K562 (cell line): ENCODE measurements around the gene UTS2R. TPM values are rescaled to one million over a fixed set of nuclear protein-coding genes. Genes with fewer than 3 reads are reported as not detected.

Experiments used
- ATAC-seq: fragments of 200-7000 bp; cut with Tn5 transposase; 3 replicates; pipeline ENCODE4 v1.9.1; 2020; ENCODE audit warnings: moderate library complexity
- BruUV-seq: library from RNA; stranded (reverse); fragments of 400-500 nt; replicated peaks from 2 replicates; lab custom pipeline; 2021; lab: Mats Ljungman, UMichigan
- CTCF ChIA-PET: fragments of 300-600 bp; formaldehyde crosslinking; extraction: SDS; loops from one replicate; lab custom pipeline; 2021; ENCODE audit warnings: low intra/inter-chr PET ratio; lab: Yijun Ruan, JAX
- POLR2A ChIA-PET: fragments of 300-600, 350-650 bp; sonication (Branson Sonifier 250); formaldehyde crosslinking; extraction: SDS; loops from one replicate; lab custom pipeline; 2021; ENCODE audit warnings: antibody characterized with exemption, inconsistent platforms; lab: Yijun Ruan, JAX
- DNase-seq, 4 experiments: peaks; one replicate each; pipeline versions ENCODE4 v3.0.0 to v3.0.0-alpha.2; 2011 to 2018; ENCODE audit warnings: low spot score in 3 of 4, mixed read lengths in 3 of 4; ENCODE audit errors: extremely low read depth in 1 of 4
- FAIRE-seq: peaks from 2 replicates; lab custom pipeline; 2011; peaks lifted over from hg19 to GRCh38; lab: Jason Lieb, UNC
- H2AFZ ChIP-seq: 2 replicates; pipeline ENCODE4 v1.6.0; 2011; ENCODE audit warnings: low read depth, low read length, control low read depth, inconsistent platforms
- H3K27ac ChIP-seq: fragments of 200-600 bp; 3 replicates; pipeline ENCODE4 v1.8.0; 2011; ENCODE audit warnings: low read depth, mild to moderate bottlenecking, control low read depth, inconsistent platforms, low read length, moderate library complexity, mixed read lengths; ENCODE audit errors: extremely low read depth
- H3K27me3 ChIP-seq, 2 experiments: fragments of 300-600 bp in 1 of 2; 2 replicates in 1 of 2; 3 replicates in 1 of 2; pipeline versions ENCODE4 v1.6.0 to v1.8.0; 2011; ENCODE audit warnings: inconsistent platforms in 2 of 2, low read length in 2 of 2, mild to moderate bottlenecking in 1 of 2, mixed read lengths in 1 of 2, moderate library complexity in 1 of 2; ENCODE audit not compliant: control insufficient read depth in 2 of 2, insufficient read depth in 2 of 2
- H3K36me3 ChIP-seq: fragments of 300-600 bp; 3 replicates; pipeline ENCODE4 v1.8.0; 2011; ENCODE audit warnings: mild to moderate bottlenecking, low read length, inconsistent platforms; ENCODE audit not compliant: control insufficient read depth, insufficient read depth
- H3K4me1 ChIP-seq, 2 experiments: fragments of 200-600 bp in 1 of 2; replicated peaks in 1 of 2; 2 replicates in 1 of 2; 3 replicates in 1 of 2; pipeline versions ENCODE4 v1.5.1 to v1.8.0; 2011; ENCODE audit warnings: inconsistent platforms in 2 of 2, low read length in 2 of 2, mild to moderate bottlenecking in 1 of 2, mixed read lengths in 1 of 2, moderate library complexity in 1 of 2; ENCODE audit not compliant: control insufficient read depth in 2 of 2, insufficient read depth in 2 of 2
- H3K4me2 ChIP-seq: 2 replicates; pipeline ENCODE4 v1.6.1; 2011; ENCODE audit warnings: low read length, control low read depth, inconsistent platforms, mixed read lengths; ENCODE audit not compliant: insufficient read depth
- H3K4me3 ChIP-seq: fragments of 200-600 bp; sonication (generic), shearing (Covaris generic); 2 replicates; pipeline ENCODE4 v1.5.1; 2016; ENCODE audit warnings: control low read depth, inconsistent platforms
- H3K79me2 ChIP-seq: fragments of 200-600 bp; 3 replicates; pipeline ENCODE4 v1.8.0; 2011; ENCODE audit warnings: low read length, inconsistent platforms; ENCODE audit not compliant: control insufficient read depth, insufficient read depth
- H3K9ac ChIP-seq, 2 experiments: 2 replicates each; pipeline versions ENCODE4 v1.6.0 to v1.6.1; 2011; ENCODE audit warnings: low read depth in 2 of 2, low read length in 2 of 2, control low read depth in 1 of 2, inconsistent platforms in 1 of 2, mild to moderate bottlenecking in 1 of 2, mixed read lengths in 1 of 2; ENCODE audit not compliant: insufficient read depth in 1 of 2
- H3K9me1 ChIP-seq: one replicate; pipeline ENCODE4 v1.6.0; 2011; ENCODE audit warnings: inconsistent platforms, mild to moderate bottlenecking, low read length, moderate library complexity; ENCODE audit not compliant: control insufficient read depth, insufficient read depth
- H3K9me3 ChIP-seq: replicated peaks from 2 replicates; pipeline ENCODE4 v1.5.1; 2011; ENCODE audit warnings: low read depth, low read length, inconsistent platforms; ENCODE audit not compliant: control insufficient read depth, insufficient read depth
- H4K20me1 ChIP-seq: replicated peaks from 2 replicates; pipeline ENCODE4 v1.6.1; 2011; ENCODE audit warnings: low read length, inconsistent platforms, mixed read lengths; ENCODE audit not compliant: control insufficient read depth, insufficient read depth
- ATF7 ChIP-seq: fragments of 450-650 bp; IDR thresholded peaks from 2 replicates; pipeline ENCODE4 v1.7.1; 2014; ENCODE audit warnings: mild to moderate bottlenecking, moderate library complexity
- BRF1 ChIP-seq: IDR thresholded peaks from 3 replicates; pipeline ENCODE4 v1.6.1; 2011; ENCODE audit warnings: borderline replicate concordance, mild to moderate bottlenecking; ENCODE audit not compliant: insufficient read length; ENCODE audit errors: extremely low read depth
- CBX1 ChIP-seq: sonication (generic); IDR thresholded peaks from 2 replicates; pipeline ENCODE4 v1.6.1; 2016; ENCODE audit warnings: antibody characterized with exemption, low read depth, mild to moderate bottlenecking
- CEBPG ChIP-seq, 3 experiments: fragments of 200-800 bp in 1 of 3; sonication (Bioruptor generic) in 1 of 3; sonication (generic) in 1 of 3; formaldehyde crosslinking in 1 of 3; IDR thresholded peaks in 2 of 3; conservative IDR thresholded peaks in 1 of 3; 2 replicates each; pipeline versions ENCODE4 v1.6.1 to v1.8.0; 2016 to 2022; ENCODE audit warnings: missing compliant biosample characterization in 2 of 3, missing genetic modification characterization in 2 of 3, mild to moderate bottlenecking in 1 of 3, missing genetic modification reagents in 1 of 3
- CREM ChIP-seq: IDR thresholded peaks from 2 replicates; pipeline ENCODE4 v1.6.1; 2014; ENCODE audit warnings: antibody characterized with exemption, low read depth
- FOSL1 ChIP-seq: fragments of 200-800 bp; sonication (Bioruptor generic); conservative IDR thresholded peaks from 2 replicates; pipeline ENCODE4 v1.6.1; 2016; ENCODE audit warnings: missing genetic modification characterization, missing compliant biosample characterization
- FOXK1 ChIP-seq: sonication (generic); formaldehyde crosslinking; IDR thresholded peaks from 2 replicates; pipeline ENCODE4 v1.8.0; 2022; ENCODE audit warnings: missing genetic modification reagents, mild to moderate bottlenecking, borderline replicate concordance
- GABPB1 ChIP-seq: sonication (generic); formaldehyde crosslinking; IDR thresholded peaks from 2 replicates; pipeline ENCODE4 v1.8.0; 2022; ENCODE audit warnings: mild to moderate bottlenecking, missing genetic modification reagents
- HCFC1 ChIP-seq: IDR thresholded peaks from 2 replicates; pipeline ENCODE4 v1.6.1; 2012; ENCODE audit warnings: low read depth, low read length, improper control_type of control experiment
- KDM5B ChIP-seq: fragments of 200-600 bp; sonication (generic); IDR thresholded peaks from 2 replicates; pipeline ENCODE4 v1.6.1; 2012; ENCODE audit warnings: low read depth, mild to moderate bottlenecking, moderate library complexity, low read length, control low read depth, inconsistent platforms; ENCODE audit not compliant: insufficient replicate concordance
- L3MBTL2 ChIP-seq: fragments of 450-650 bp; IDR thresholded peaks from 2 replicates; pipeline ENCODE4 v1.6.1; 2016; ENCODE audit warnings: mild to moderate bottlenecking, moderate library complexity
- LCOR ChIP-seq: sonication (generic); formaldehyde crosslinking; IDR thresholded peaks from 2 replicates; pipeline ENCODE4 v1.8.0; 2022; ENCODE audit warnings: mild to moderate bottlenecking, missing genetic modification reagents
- MECOM ChIP-seq: fragments of 250-450 bp; sonication (Bioruptor Pico); IDR thresholded peaks from 2 replicates; pipeline ENCODE4 v1.8.0; 2022; ENCODE audit warnings: inconsistent platforms
- MTA3 ChIP-seq: fragments of 450-650 bp; formaldehyde crosslinking; IDR thresholded peaks from 2 replicates; pipeline ENCODE4 v1.6.1; 2017; ENCODE audit warnings: mild to moderate bottlenecking, borderline replicate concordance
- PHF20 ChIP-seq: fragments of 450-650 bp; IDR thresholded peaks from 2 replicates; pipeline ENCODE4 v1.6.1; 2018; ENCODE audit not compliant: partially characterized antibody
- PML ChIP-seq: IDR thresholded peaks from 2 replicates; pipeline ENCODE4 v1.6.1; 2012; ENCODE audit warnings: low read length, inconsistent platforms
- RBFOX2 ChIP-seq: fragments of 200-400 bp; formaldehyde crosslinking; IDR thresholded peaks from 2 replicates; pipeline ENCODE4 v1.6.1; 2017; ENCODE audit warnings: low read depth, mild to moderate bottlenecking, low read length, moderate library complexity
- SOX6 ChIP-seq: fragments of 450-650 bp; IDR thresholded peaks from 2 replicates; pipeline ENCODE4 v1.6.1; 2014; ENCODE audit warnings: mild to moderate bottlenecking
- SUPT5H ChIP-seq: fragments of 450-650 bp; IDR thresholded peaks from 2 replicates; pipeline ENCODE4 v1.6.1; 2016
- TFAP4 ChIP-seq: sonication (generic); formaldehyde crosslinking; IDR thresholded peaks from 2 replicates; pipeline ENCODE4 v1.8.0; 2022; ENCODE audit warnings: missing genetic modification reagents, mild to moderate bottlenecking, moderate library complexity, borderline replicate concordance
- ZNF277 ChIP-seq: fragments of 250-450 bp; sonication (Bioruptor Pico); IDR thresholded peaks from 2 replicates; pipeline ENCODE4 v1.8.0; 2022; ENCODE audit warnings: inconsistent platforms, mild to moderate bottlenecking, moderate library complexity, borderline replicate concordance
- WGBS: fragments of 100-300 bp; shearing (Covaris generic); methylation state at CpG from one replicate; pipeline ENCODE4 v1.1.6; 2016; ENCODE audit warnings: low coverage, mixed read lengths; ENCODE audit not compliant: insufficient coverage; ENCODE audit errors: missing lambda C conversion rate; 5-methylcytosine and 5-hydroxymethylcytosine counted together
- in situ Hi-C: fragments of 300-500 bp; cut with MboI; formaldehyde crosslinking; loops from 4 replicates; pipeline ENCODE4 v1.15.0; 2018; ENCODE audit warnings: inconsistent platforms, mixed read lengths
- intact Hi-C: fragments of 100-400 bp; cut with micrococcal nuclease; formaldehyde crosslinking; loops from 2 replicates; pipeline ENCODE4 v1.14.2; 2022
- polyA plus RNA-seq, 8 experiments: library from polyadenylated mRNA; depleted of rRNA in 4 of 8; stranded (reverse) in 5 of 8; unstranded in 3 of 8; fragments of >200 nt; fragmentation: Nextera tagmentation in 2 of 8; fragmentation: Illumina TruSeq in 1 of 8; extraction: Ambion mirVana in 2 of 8; extraction: Trizol in 1 of 8; gene quantifications; 2 replicates each; pipeline versions ENCODE4 v1.2.1 to v1.2.3, GENCODE V29; 2011 to 2014; ENCODE audit warnings: inconsistent platforms in 1 of 8, missing spikeins in 1 of 8
- total RNA-seq, 7 experiments: library from RNA; depleted of rRNA in 6 of 7; stranded (reverse); fragments of >200 nt in 6 of 7; fragmentation: Illumina TruSeq in 2 of 7; extraction: Trizol in 2 of 7; gene quantifications; 2 replicates each; pipeline versions ENCODE4 v1.2.1 to v1.2.3, GENCODE V29; 2011 to 2021; ENCODE audit warnings: low replicate concordance in 1 of 7

UTS2R gene
- total and polyA plus RNA-seq, 9 of the 15 experiments (the other 6 are each of a cell fraction or from before 2014, with no cell fraction given): 0.22 TPM; not detected in 8

- Histone ChIP-seq H2AFZ (peak overlapping the region; percentile 71), H3K9me1 (no peaks in the 10 kb centered on the region), H3K9me3 (no peaks in the 10 kb centered on the region), H3K9ac (peak overlapping the region in 1 of 2 experiments; percentile 55; a peak in 2 of 4 replicates), H3K4me2 (peak overlapping the region; percentile 52), H3K27ac (peak overlapping the region; percentile 62), H3K79me2 (no peaks in the 10 kb centered on the region), H3K4me1 (peaks cover 9 to 32% of the 10 kb centered on the region in 2 experiments; a peak in 4 of 5 replicates), H3K4me3 (peak overlapping the region; percentile 35), H3K36me3 (no peaks in the 10 kb centered on the region), H4K20me1 (no peaks in the 10 kb centered on the region), H3K27me3 (no peaks in the 10 kb centered on the region)
- BruUV-seq: TSS peak; percentile 73
- peak; percentile 100 for FAIRE-seq
- POLR2A ChIA-PET: interaction anchor here (0.6 to 3.8 kb wide), 4 partner anchors 11 to 139 kb away, joined by 3 to 27 read pairs (median 6); no protein-coding TSS in a partner anchor
- intact Hi-C loops (no loop called here), in situ Hi-C loops (no loop called here)
- DNase-seq: peak; percentile 91 to 97 (median 95)
- CTCF ChIA-PET: no interaction called here
- ATAC-seq: peak; percentile 100
- 11% methylated on average over 14 of the region's 14 CpGs for WGBS
- peak; percentile 78 for TF ChIP-seq ATF7
- TF ChIP-seq SOX6: peak; percentile 11; the same call in 1 of the 2 replicates
- TF ChIP-seq CBX1: peak; percentile 8; the same call in 1 of the 2 replicates
- TF ChIP-seq PHF20: peak; percentile 31
- TF ChIP-seq FOXK1 (CRISPR knock-in tag): 0 out of 2 replicates have a peak, but pooled peaks have one; percentile 46
- TF ChIP-seq HCFC1: 0 out of 2 replicates have a peak, but pooled peaks have one; percentile 3
- TF ChIP-seq ZNF277 (CRISPR knock-in tag): no peak
- no peak for TF ChIP-seq MECOM (CRISPR knock-in tag)
- TF ChIP-seq BRF1: no peak
- TF ChIP-seq MTA3: peak; percentile 100
- peak; percentile 71; the same call in 1 of the 2 replicates for TF ChIP-seq LCOR (CRISPR knock-in tag)
- TF ChIP-seq L3MBTL2: peak; percentile 62; the same call in 1 of the 2 replicates
- peak; percentile 83 for TF ChIP-seq KDM5B
- peak; percentile 76 for TF ChIP-seq SUPT5H
- no peak for TF ChIP-seq FOSL1
- no peak for TF ChIP-seq CEBPG (CRISPR knock-in tag; IDR thresholded peaks at IDR 0.05)
- no peak for TF ChIP-seq CEBPG (tag; conservative IDR thresholded peaks at IDR 0.05 in 1 of 2, IDR thresholded peaks at IDR 0.05 in 1 of 2)
- peak; percentile 82 for TF ChIP-seq CREM
- TF ChIP-seq PML: peak; percentile 45; the same call in 1 of the 2 replicates
- TF ChIP-seq TFAP4 (CRISPR knock-in tag): peak; percentile 60; the same call in 1 of the 2 replicates
- peak; percentile 61; the same call in 1 of the 2 replicates for TF ChIP-seq GABPB1 (CRISPR knock-in tag)
- peak; percentile 69 for TF ChIP-seq RBFOX2
Measured at GRCh38 chr17:82367724-82368524, 3.6 kb upstream of the UTS2R start.
